Measurements from ENCODE around the gene CYSRT1.
"Not testable (repeated sequence)": the region's sequence is repeated elsewhere in the genome, so short reads cannot be mapped to it uniquely, and the experiment has no call there.

The CYSRT1 gene

DNA sequence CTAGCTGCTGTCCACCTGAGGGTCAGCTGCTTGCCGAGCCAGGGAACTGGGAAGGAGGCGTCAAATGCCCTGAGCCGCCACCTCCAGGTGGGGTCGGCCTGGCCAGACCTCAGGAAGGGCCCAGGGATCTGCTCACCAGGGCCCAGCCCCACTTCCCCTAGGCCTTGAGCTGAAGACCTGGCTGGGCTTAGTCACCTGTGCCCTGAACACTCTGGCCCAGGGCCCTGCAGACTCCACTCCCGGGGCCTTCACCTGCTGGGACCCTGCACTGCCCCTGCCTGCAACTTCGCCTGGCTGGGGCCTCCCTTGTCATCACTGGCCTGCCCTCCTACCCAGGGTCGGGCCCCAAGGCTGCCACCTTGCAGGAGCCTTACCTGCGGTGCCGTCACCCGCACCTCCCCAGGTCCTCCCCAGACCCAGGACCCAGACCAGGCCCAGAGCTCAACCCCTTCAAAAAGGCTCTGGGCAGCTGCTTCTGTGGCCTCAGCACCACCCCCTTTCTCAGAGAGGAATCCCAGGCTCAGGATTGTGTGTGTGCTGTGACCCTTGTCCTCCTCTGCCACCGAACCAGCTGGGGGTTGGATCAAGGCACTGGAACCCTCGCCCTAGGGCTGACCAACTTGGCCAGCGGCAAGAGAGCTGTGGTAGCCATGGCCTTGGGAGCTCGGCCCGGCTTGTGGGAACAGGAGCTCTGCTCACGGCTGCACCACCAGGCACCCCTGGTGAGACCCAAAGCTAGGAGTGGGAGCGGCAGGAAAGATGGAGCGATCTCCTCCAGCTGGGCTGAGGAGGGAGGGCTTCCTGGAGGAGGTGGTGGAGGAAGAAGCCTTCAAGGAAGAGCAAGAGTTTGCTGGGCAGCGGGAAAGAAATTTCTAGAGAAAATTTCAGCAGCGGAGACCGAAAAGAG, 29.0 kb downstream of the CYSRT1 start:
- no peak for DNase-seq

DNA sequence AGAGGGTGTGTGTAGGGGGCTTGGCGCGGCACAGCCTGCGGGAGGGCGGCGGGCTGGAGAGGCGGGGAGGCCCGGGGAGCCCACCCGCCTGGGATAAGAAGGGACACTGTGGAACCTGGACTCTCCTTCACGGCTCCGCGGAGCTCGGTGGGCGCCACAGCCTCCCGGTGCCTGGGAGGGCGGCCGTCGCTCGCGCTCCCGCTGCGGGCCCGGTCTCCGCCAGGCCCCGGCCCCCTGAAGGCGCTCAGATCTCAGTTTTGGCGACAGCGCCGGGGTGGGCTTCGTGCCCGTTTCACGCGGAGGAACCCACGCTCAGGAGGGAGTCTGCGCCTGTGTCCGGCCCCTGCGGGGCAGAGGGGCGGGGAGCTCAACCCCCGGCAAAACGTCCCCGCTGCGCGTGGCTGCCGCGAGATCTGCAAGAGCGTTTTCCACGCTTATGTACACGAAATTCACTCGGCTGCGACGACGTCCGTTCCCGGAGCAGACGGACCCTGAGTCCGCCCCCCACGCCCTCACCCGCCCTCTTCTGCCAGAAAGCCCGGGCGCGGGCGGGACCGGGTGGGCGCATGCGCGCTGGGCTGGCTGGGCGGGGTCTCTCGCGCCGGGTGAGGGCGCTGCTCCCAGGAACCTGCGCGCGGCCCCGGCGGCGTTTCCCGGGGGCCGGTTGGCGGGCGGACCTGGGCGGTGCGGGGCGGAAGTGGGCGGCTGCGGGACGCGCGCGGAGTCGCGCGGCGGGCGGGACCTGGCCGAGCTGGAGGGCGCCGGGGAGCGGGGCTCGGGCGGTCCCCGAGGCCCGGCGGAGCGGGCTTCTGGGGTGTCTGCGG, 29.9 kb downstream of the CYSRT1 start, which contains the start of gene NELFB:
Gene NELFB (plus strand): TSS at position 704 of the 824 bp plus-strand sequence.
- peak; percentile 94 for DNase-seq

- no peak for DNase-seq
These were observed 30.6 kb downstream of the CYSRT1 start for GRCh38 chr9:137255448-137256114.

DNA sequence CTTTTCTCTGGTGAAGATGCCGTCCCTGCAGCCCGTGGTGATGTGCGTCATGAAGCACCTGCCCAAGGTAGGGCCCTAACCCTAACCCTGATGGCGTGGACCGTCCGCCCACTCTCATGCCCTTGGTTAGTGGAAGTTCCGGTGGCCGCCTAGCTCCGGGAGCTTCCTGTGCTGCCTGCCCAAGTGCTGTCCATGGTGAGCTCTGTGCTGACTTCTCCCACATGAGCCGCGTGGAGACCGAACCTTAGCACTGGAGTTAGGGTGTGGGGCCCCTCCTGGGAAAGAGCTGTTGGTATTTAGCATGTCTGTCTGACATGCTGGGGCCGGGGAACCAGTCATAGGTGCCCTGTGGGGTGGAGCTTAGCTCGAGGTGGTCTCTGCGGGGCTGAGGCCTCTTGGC, 31.4 kb downstream of the CYSRT1 start:
- DNase-seq = no peak

DNA sequence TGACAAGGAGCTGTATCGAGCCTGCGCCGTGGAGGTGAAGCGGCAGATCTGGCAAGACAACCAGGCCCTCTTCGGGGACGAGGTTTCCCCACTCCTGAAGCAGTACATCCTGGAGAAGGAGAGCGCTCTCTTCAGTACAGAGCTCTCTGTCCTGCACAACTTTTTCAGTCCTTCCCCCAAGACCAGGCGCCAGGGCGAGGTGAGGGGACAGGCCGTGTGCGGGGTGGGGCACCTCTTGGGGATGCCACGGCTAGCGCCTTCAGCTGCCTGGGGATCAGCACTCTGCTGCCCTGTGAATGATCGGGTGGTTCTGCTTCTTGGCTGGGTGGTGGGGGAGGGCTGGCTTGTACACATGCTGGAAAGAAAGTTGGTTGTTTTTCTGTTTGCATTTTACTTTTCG, 31.9 kb downstream of the CYSRT1 start:
- no peak for DNase-seq

GRCh38 chr9:137262173-137262908, 37.4 kb downstream of the CYSRT1 start:
- DNase-seq = not testable (repeated sequence)

- DNase-seq = no peak
These were observed 37.9 kb downstream of the CYSRT1 start for GRCh38 chr9:137262909-137263285.

GRCh38 chr9:137263506-137263905, 38.5 kb downstream of the CYSRT1 start:
- DNase-seq = no peak

DNA sequence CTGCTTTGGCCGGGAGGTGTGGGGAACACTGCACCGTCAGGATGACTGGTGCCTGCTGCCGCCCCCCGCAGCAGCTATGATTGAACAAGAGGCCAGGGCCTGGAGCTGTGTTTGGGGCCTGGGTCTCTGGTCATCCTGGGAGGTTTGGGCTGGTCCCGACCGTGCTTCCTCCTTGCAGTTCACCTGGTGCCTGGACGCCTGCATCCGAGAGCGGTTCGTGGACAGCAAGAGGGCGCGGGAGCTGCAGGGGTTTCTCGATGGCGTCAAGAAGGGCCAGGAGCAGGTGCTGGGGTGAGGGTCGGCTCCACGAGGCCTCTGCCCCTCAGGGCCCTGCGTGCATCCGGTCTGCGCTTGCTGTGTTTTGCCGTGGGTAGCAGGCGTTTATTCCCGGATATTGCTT, 39.1 kb downstream of the CYSRT1 start:
- no peak for DNase-seq

DNA sequence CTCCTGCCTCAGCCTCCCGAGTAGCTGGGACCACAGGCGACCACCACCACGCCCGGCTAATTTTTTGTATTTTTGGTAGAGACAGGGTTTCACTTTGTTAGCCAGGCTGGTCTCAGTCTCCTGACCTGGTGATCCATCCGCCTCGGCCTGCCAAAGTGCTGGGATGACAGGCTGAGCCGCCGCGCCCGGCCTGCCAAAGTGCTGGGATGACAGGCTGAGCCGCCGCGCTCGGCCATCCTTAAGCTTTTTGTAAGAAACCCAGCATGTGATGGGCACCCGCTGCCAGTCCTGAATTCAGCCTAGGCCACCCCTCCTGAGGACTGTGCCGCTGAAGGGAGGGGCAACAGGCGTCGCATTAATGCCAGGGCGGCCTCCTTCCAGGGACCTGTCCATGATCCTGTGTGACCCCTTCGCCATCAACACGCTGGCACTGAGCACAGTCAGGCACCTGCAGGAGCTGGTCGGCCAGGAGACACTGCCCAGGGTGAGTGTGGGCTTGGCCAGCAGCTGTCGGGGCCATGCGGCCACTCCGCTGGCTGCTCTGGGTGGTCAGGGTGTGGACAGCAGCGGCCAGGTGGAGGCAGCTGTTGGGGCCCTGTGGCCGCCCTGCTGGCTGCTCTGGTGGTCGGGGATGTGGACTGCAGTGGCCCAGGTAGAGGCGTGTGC, 40.7 kb downstream of the CYSRT1 start:
- no peak for DNase-seq

- no peak for DNase-seq
These were observed 41.2 kb downstream of the CYSRT1 start for GRCh38 chr9:137266162-137266527.

DNA sequence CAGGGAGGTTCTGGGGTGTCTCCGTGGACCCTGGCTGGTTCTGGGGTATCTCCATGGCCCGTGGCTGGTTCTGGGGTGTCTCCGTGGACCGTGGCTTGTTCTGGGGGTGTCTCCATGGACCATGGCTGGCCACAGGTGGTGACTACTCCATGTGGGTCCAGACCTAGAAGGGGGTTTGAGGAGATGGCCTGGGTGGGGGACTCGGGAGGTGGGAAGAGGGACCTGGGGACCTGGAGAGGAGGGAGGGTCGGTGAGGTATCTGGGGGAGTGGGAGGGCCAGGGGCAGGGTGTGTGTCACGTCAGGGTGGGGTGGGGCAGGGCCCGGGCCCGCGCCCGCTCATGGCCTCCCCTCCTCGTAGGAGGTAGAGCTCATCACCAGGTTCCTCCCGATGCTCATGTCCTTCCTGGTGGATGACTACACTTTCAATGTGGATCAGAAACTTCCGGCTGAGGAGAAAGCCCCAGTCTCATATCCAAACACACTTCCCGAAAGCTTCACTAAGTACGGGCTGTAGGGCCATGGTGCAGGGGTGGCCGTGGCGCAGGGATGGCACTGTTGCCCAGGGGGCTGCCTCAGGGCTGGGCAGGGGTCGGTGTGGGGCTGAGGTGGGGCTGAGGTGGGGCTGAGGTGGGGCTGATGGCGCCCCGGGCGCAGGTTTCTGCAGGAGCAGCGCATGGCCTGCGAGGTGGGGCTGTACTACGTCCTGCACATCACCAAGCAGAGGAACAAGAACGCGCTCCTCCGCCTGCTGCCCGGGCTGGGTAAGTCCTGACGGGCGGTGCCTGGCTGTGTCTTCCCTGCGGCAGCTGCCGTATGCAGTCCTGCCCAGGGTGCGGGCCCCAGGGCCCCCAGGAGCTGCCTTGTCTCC, 41.8 kb downstream of the CYSRT1 start:
- no peak for DNase-seq

- no peak for DNase-seq
These were observed 43.0 kb downstream of the CYSRT1 start for GRCh38 chr9:137267933-137268355.

DNA sequence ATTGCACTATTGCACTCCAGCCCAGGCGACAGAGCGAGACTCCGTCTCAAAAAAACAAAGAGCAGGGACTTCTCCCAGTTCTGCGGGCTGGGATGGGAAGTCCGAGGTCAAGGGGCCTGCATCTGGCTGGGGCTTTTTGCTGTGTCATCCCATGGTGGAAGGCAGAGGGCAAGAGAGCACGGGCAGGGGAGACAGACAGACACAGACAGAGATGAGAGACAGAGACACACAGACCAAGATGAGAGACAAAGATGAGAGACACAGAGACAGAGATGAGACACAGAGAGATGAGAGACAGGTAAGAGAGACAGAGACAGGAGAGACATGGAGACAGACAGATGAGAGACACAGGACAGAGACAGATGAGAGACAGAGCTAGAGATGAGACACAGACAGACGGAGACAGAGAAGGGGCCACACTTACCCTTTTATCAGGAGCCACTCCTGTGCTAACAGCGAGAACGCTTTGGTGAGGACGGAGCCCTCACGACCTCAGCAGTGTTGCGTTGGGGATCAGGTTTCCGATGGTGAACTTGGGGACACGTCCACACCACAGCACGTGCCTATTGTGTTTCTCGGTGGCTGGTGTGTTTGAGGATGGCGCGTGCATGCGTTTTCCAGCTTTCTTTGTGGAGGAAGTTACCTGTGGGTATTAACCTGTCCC, 43.7 kb downstream of the CYSRT1 start:
- no peak for DNase-seq

DNA sequence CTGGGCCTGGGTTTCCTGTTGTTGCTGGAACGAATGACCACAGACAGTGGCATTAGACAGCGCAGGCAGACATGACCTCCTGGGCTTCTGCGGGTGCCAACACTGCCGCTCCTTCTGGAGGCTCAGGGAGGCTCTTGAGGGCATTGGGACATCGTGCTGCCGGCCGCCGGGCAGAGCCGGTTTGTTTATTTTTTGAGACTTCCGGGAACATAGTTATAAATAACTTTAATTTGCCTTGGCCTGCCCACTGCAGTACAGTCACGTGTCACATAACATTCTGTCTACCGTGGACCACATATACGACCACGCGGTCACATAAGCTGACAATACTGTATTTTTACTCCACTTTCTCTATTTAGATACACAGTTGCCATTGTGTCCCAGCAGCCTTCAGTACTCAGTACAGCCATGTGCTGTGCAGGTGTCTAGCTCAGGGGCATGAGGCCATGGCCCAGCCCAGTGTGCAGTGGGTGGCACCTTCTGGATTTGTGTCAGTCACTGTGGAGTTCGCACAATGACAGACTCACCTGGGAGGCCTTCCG, 44.3 kb downstream of the CYSRT1 start:
- no peak for DNase-seq

DNA sequence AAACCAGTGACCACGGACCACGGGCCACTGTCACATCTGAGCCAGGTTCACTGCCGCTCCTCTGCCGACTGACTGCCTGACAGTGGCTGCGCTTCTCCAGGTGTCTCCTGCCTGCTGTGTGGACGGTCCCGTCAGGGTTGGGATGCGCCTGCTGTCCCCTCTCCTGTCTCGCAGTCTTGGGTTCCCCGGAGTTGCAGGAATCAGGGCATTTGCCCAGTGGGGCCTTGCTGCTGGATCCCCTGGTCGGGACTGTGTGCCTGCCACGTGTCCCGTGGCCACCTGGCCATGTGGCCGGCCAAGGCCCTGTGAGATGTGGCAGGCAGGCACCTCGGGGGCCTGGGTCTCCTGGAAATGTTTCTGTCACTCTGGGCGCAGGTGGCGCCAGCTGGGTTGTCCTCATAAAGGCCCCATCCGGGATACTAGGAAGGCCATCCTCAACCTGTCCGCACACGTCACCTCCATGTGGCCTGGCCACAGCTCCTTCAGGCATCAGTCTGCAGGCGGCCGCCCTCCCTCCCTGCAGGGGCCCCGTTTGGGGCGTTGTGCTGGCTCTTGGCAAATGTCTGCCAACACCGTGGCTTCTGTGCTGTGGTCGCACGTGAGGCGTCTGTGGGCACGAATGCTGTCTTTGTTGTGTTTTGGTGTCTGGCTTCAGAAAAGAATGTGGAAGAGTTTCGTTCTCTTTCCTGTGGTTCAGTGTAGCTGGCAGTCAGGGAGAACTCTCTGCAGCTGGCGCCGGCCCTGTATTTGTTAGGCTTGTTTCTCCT, 46.1 kb downstream of the CYSRT1 start:
- DNase-seq = peak; percentile 33

GRCh38 chr9:137271696-137272076, 46.7 kb downstream of the CYSRT1 start:
- DNase-seq = no peak

- no peak for DNase-seq
These were observed 47.5 kb downstream of the CYSRT1 start for GRCh38 chr9:137272241-137273094.

Measured in CD4-positive, alpha-beta T cell treated with Interleukin-17A for 1 hour (primary cell).